H1 (cell line): ENCODE results near the gene ME3. TPM values are rescaled to one million over a fixed set of nuclear protein-coding genes. Genes with fewer than 3 reads are reported as not detected.
"Not testable (repeated sequence)": the region's sequence is repeated elsewhere in the genome, so short reads cannot be mapped to it uniquely, and the experiment has no call there.

ENCODE experiments used
- CTCF ChIA-PET: fragments of 300-600 bp; sonication (Branson Sonifier 250); formaldehyde crosslinking; loops from one replicate; lab custom pipeline; 2021; ENCODE audit not compliant: partially characterized antibody; lab: Charles Lee
- POLR2A ChIA-PET: fragments of 300-600 bp; sonication (Branson Sonifier 250); formaldehyde crosslinking; loops from one replicate; lab custom pipeline; 2021; ENCODE audit warnings: inconsistent platforms; ENCODE audit not compliant: partially characterized antibody; lab: Charles Lee
- DNase-seq, 2 experiments: peaks; one replicate each; pipeline versions ENCODE4 v3.0.0 to v3.0.0-alpha.2; 2010 to 2022; ENCODE audit warnings: low spot score in 2 of 2, low read depth in 1 of 2, mixed read lengths in 1 of 2
- FAIRE-seq: peaks from 2 replicates; lab custom pipeline; 2011; peaks lifted over from hg19 to GRCh38; lab: Jason Lieb, UNC
- H2AFZ ChIP-seq: 2 replicates; pipeline ENCODE4 v1.8.1; 2012; ENCODE audit warnings: low read length, inconsistent platforms
- H2AK5ac ChIP-seq: 2 replicates; pipeline ENCODE4 v1.6.1; 2013; ENCODE audit warnings: low read depth, low read length
- H2BK120ac ChIP-seq: replicated peaks from 2 replicates; pipeline ENCODE3; 2013; ENCODE audit warnings: low read depth, low read length, inconsistent platforms
- H2BK12ac ChIP-seq: 2 replicates; pipeline ENCODE4 v1.6.1; 2013; ENCODE audit warnings: low read depth, low read length
- H2BK15ac ChIP-seq: 2 replicates; pipeline ENCODE4 v1.6.1; 2013; ENCODE audit warnings: low read length
- H2BK20ac ChIP-seq: 2 replicates; pipeline ENCODE4 v1.6.1; 2013; ENCODE audit warnings: low read length
- H2BK5ac ChIP-seq: 2 replicates; pipeline ENCODE4 v1.6.1; 2013; ENCODE audit warnings: low read depth, low read length
- H3K14ac ChIP-seq: 2 replicates; pipeline ENCODE4 v1.6.1; 2013; ENCODE audit warnings: inconsistent platforms; ENCODE audit not compliant: insufficient read length
- H3K18ac ChIP-seq: 2 replicates; pipeline ENCODE4 v1.6.1; 2013; ENCODE audit warnings: low read length; ENCODE audit errors: extremely low read depth
- H3K23ac ChIP-seq: 2 replicates; pipeline ENCODE4 v1.6.1; 2013; ENCODE audit warnings: inconsistent platforms; ENCODE audit not compliant: insufficient read length
- H3K23me2 ChIP-seq: 2 replicates; pipeline ENCODE4 v1.6.1; 2013; ENCODE audit warnings: low read depth, low read length
- H3K27ac ChIP-seq: 2 replicates; pipeline ENCODE4 v1.6.1; 2011; ENCODE audit warnings: low read depth, low read length, inconsistent platforms
- H3K27me3 ChIP-seq, 4 experiments: replicated peaks in 1 of 4; 1 replicate in 1 of 4; 2 replicates in 3 of 4; pipeline versions ENCODE4 v1.6.1 to v1.8.1; 2011 to 2013; ENCODE audit warnings: low read length in 3 of 4, mild to moderate bottlenecking in 3 of 4, inconsistent platforms in 2 of 4, mixed read lengths in 2 of 4, moderate library complexity in 1 of 4; ENCODE audit not compliant: control insufficient read depth in 3 of 4, insufficient read depth in 3 of 4; ENCODE audit errors: extremely low read depth in 1 of 4
- H3K36me3 ChIP-seq, 4 experiments: 2 replicates each; pipeline versions ENCODE4 v1.6.1 to v1.8.1; 2011 to 2013; ENCODE audit warnings: mild to moderate bottlenecking in 4 of 4, low read length in 3 of 4, moderate library complexity in 2 of 4, control low read depth in 1 of 4, inconsistent platforms in 1 of 4; ENCODE audit not compliant: insufficient read depth in 4 of 4, control insufficient read depth in 2 of 4
- H3K4ac ChIP-seq: replicated peaks from 2 replicates; pipeline ENCODE3; 2013; ENCODE audit warnings: low read length, low read depth, mixed read lengths, inconsistent platforms; ENCODE audit not compliant: insufficient read length
- H3K4me1 ChIP-seq, 4 experiments: replicated peaks in 1 of 4; 1 replicate in 1 of 4; 2 replicates in 3 of 4; pipeline versions ENCODE4 v1.6.1 to v1.8.1; 2011 to 2013; ENCODE audit warnings: low read length in 3 of 4, inconsistent platforms in 2 of 4, mixed read lengths in 1 of 4; ENCODE audit not compliant: insufficient read depth in 4 of 4, control insufficient read depth in 3 of 4
- H3K4me2 ChIP-seq, 2 experiments: 2 replicates each; pipeline versions ENCODE4 v1.6.1 to v1.8.1; 2011 to 2013; ENCODE audit warnings: low read depth in 2 of 2, low read length in 2 of 2, control low read depth in 1 of 2, inconsistent platforms in 1 of 2, mild to moderate bottlenecking in 1 of 2; ENCODE audit not compliant: insufficient read depth in 1 of 2
- H3K4me3 ChIP-seq, 4 experiments: fragments of 200-600, 300-600 bp in 1 of 4; sonication (generic), shearing (Covaris generic), sonication (Bioruptor Twin) in 1 of 4; 2 replicates each; pipeline versions ENCODE4 v1.5.1 to v1.8.1; 2011 to 2016; ENCODE audit warnings: low read length in 4 of 4, low read depth in 3 of 4, control low read depth in 2 of 4, inconsistent platforms in 2 of 4, mild to moderate bottlenecking in 2 of 4, mixed read lengths in 1 of 4, moderate library complexity in 1 of 4; ENCODE audit not compliant: insufficient read depth in 2 of 4; ENCODE audit errors: extremely low read depth in 1 of 4
- H3K56ac ChIP-seq: replicated peaks from 2 replicates; pipeline ENCODE3; 2013; ENCODE audit warnings: low read depth, mild to moderate bottlenecking, mixed read lengths, low read length, inconsistent platforms; ENCODE audit not compliant: insufficient read length
- H3K79me1 ChIP-seq: 2 replicates; pipeline ENCODE4 v1.6.1; 2013; ENCODE audit warnings: low read depth, low read length, control low read depth
- H3K79me2 ChIP-seq, 2 experiments: 2 replicates each; pipeline versions ENCODE4 v1.6.1 to v1.8.1; 2012 to 2013; ENCODE audit warnings: low read length in 2 of 2, mild to moderate bottlenecking in 2 of 2, inconsistent platforms in 1 of 2; ENCODE audit not compliant: insufficient read depth in 2 of 2, control insufficient read depth in 1 of 2
- H3K9ac ChIP-seq, 4 experiments: replicated peaks in 1 of 4; 1 replicate in 1 of 4; 2 replicates in 3 of 4; pipeline versions ENCODE4 v1.6.1 to v1.8.1; 2011 to 2013; ENCODE audit warnings: low read depth in 3 of 4, low read length in 3 of 4, control low read depth in 2 of 4, mild to moderate bottlenecking in 2 of 4, moderate library complexity in 2 of 4, inconsistent platforms in 1 of 4; ENCODE audit errors: extremely low read depth in 1 of 4
- H3K9me3 ChIP-seq, 2 experiments: 2 replicates each; pipeline versions ENCODE4 v1.6.1 to v1.8.1; 2012 to 2013; ENCODE audit warnings: mild to moderate bottlenecking in 2 of 2, moderate library complexity in 2 of 2, control low read depth in 1 of 2, inconsistent platforms in 1 of 2, low read depth in 1 of 2, low read length in 1 of 2, mixed read lengths in 1 of 2; ENCODE audit not compliant: insufficient read depth in 2 of 2
- H4K20me1 ChIP-seq, 2 experiments: replicated peaks in 1 of 2; 2 replicates each; pipeline versions ENCODE3 to v1.8.1; 2011 to 2013; ENCODE audit warnings: inconsistent platforms in 2 of 2, low read length in 2 of 2, mild to moderate bottlenecking in 1 of 2; ENCODE audit not compliant: insufficient read depth in 2 of 2, control insufficient read depth in 1 of 2
- H4K5ac ChIP-seq: 2 replicates; pipeline ENCODE4 v1.6.1; 2013; ENCODE audit warnings: low read length, low read depth, mixed read lengths, inconsistent platforms; ENCODE audit not compliant: insufficient read length
- H4K8ac ChIP-seq: 2 replicates; pipeline ENCODE4 v1.8.0; 2013; ENCODE audit warnings: mild to moderate bottlenecking, moderate library complexity, low read length, inconsistent platforms; ENCODE audit not compliant: insufficient read depth; ENCODE audit errors: extremely low read depth
- H4K91ac ChIP-seq: replicated peaks from 2 replicates; pipeline ENCODE3; 2013; ENCODE audit warnings: low read length, mixed read lengths, inconsistent platforms; ENCODE audit not compliant: insufficient read length
- WGBS, 2 experiments: shearing (Covaris generic) in 1 of 2; methylation state at CpG; one replicate each; pipeline versions ENCODE4 v1.1.6 to v1.1.7; 2013 to 2015; ENCODE audit warnings: low lambda C conversion rate in 2 of 2, mixed read lengths in 2 of 2, inconsistent platforms in 1 of 2, low coverage in 1 of 2, missing lambda C conversion rate in 1 of 2; ENCODE audit not compliant: insufficient replicate concordance in 2 of 2, insufficient coverage in 1 of 2, insufficient read length in 1 of 2; ENCODE audit errors: extremely low coverage in 1 of 2, missing lambda C conversion rate in 1 of 2; 5-methylcytosine and 5-hydroxymethylcytosine counted together
- polyA plus RNA-seq, 7 experiments: library from polyadenylated mRNA; depleted of rRNA in 3 of 7; stranded (reverse) in 5 of 7; unstranded in 2 of 7; fragments of >200 nt in 5 of 7; fragments of 200-250 nt in 2 of 7; gene quantifications; 1 replicate in 5 of 7; 2 replicates in 1 of 7; 4 replicates in 1 of 7; pipeline versions ENCODE4 v1.2.1 to v1.2.3, GENCODE V29; 2011 to 2013; ENCODE audit warnings: missing spikeins in 2 of 7, mixed read lengths in 2 of 7
- total RNA-seq: library from RNA; stranded (reverse); fragmentation: NEBNext Ultra II Directional; extraction: Animal tissue kit (Norgen Biotek cat#: 25700); gene quantifications from 2 replicates; pipeline ENCODE4 v1.2.1, GENCODE V29; 2021

The ME3 gene
- total and polyA plus RNA-seq, 2 of the 8 experiments (the other 6 are each of a cell fraction or from before 2014, with no cell fraction given): 1.5 to 2.8 TPM

DNA sequence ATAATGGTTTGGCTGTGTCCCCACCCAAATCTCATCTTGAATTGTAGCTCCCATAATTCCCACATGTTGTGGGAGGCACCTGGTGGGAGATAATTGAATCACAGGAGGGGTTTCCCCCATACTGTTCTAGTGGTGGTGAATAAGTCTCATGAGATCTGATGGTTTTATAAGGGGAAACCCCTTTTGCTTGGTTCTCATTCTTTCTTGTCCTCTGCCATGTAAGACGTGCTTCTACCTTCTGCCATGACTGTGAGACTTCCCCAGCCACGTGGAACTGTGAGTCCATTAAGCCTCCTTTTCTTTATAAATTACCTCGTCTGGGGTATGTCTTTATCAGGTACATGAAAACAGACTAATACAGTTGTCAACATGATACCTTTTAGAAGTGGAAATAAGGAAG is 53.0 kb downstream of the ME3 start:
- H3K27ac ChIP-seq, H2BK20ac ChIP-seq, POLR2A ChIA-PET, H3K4me1 ChIP-seq, H3K4me3 ChIP-seq, H4K8ac ChIP-seq, H3K9me3 ChIP-seq, H2AK5ac ChIP-seq, H2BK5ac ChIP-seq, H2BK12ac ChIP-seq, H2BK15ac ChIP-seq, H3K23ac ChIP-seq, H3K36me3 ChIP-seq, H3K4me2 ChIP-seq, H3K79me2 ChIP-seq, H3K9ac ChIP-seq, H3K14ac ChIP-seq, FAIRE-seq, H2AFZ ChIP-seq, H3K4ac ChIP-seq, H4K20me1 ChIP-seq, H3K56ac ChIP-seq, H3K79me1 ChIP-seq, DNase-seq, H3K27me3 ChIP-seq, H3K23me2 ChIP-seq, H2BK120ac ChIP-seq, H4K5ac ChIP-seq, H4K91ac ChIP-seq, H3K18ac ChIP-seq: not testable (repeated sequence)
- CTCF ChIA-PET: interaction anchor here (1.9 to 7.1 kb wide), 3 partner anchors 11 to 22 kb away, joined by 7 to 54 read pairs (median 11); no protein-coding TSS in a partner anchor
- 91% methylated on average over 3 of the region's 3 CpGs; no CpG with 5 or more reads in 1 of the 2 experiments for WGBS, 2 experiments
